Adrenal gland (tissue), 12 donors: ENCODE data around the gene AGAP1. TPM values are rescaled to one million over a fixed set of nuclear protein-coding genes. Genes with fewer than 3 reads are reported as not detected.

Experiments
- DNase-seq, 7 donors: peaks; one replicate each; pipeline ENCODE4 v3.0.0-alpha.2; 2019 to 2020
- H3K27ac ChIP-seq, 5 donors: fragments of 200-600 bp; sonication (generic) in 4 of 5; 1 replicate in 3 of 5; 2 replicates in 2 of 5; pipeline versions ENCODE4 v1.5.1 to v1.8.0; 2016 to 2020; ENCODE audit warnings: mild to moderate bottlenecking in 1 of 5
- H3K27me3 ChIP-seq: fragments of 200-600 bp; 2 replicates; pipeline ENCODE4 v1.8.0; 2021
- H3K36me3 ChIP-seq, 2 donors: fragments of 200-600 bp; replicated peaks in 1 of 2; 1 replicate in 1 of 2; 2 replicates in 1 of 2; pipeline versions ENCODE4 v1.5.1 to v1.8.0; 2018 to 2022
- H3K4me1 ChIP-seq, 2 donors: fragments of 200-600 bp; replicated peaks in 1 of 2; 1 replicate in 1 of 2; 2 replicates in 1 of 2; pipeline versions ENCODE4 v1.5.1 to v1.8.0; 2018 to 2021
- H3K4me3 ChIP-seq, 4 donors: fragments of 200-600 bp; sonication (generic) in 3 of 4; one replicate each; pipeline ENCODE4 v1.5.1; 2016 to 2018
- H3K9me3 ChIP-seq, 3 donors: fragments of 200-600 bp; sonication (generic) in 1 of 3; replicated peaks in 1 of 3; 1 replicate in 2 of 3; 2 replicates in 1 of 3; pipeline versions ENCODE4 v1.5.1 to v1.8.0; 2016 to 2021
- CTCF ChIP-seq, 6 experiments: fragments of 450-650 bp in 4 of 6; fragments of 200-600 bp in 2 of 6; sonication (generic) in 1 of 6; IDR thresholded peaks; 1 replicate in 5 of 6; 2 replicates in 1 of 6; pipeline versions ENCODE4 v1.5.1 to v1.8.0; 2016 to 2021; ENCODE audit warnings: antibody characterized with exemption in 6 of 6, mild to moderate bottlenecking in 2 of 6, moderate library complexity in 1 of 6
- POLR2A ChIP-seq, 2 donors: fragments of 450-650 bp; IDR thresholded peaks; one replicate each; pipeline ENCODE4 v1.6.1; 2017; ENCODE audit warnings: antibody characterized with exemption in 2 of 2, mild to moderate bottlenecking in 2 of 2, moderate library complexity in 1 of 2
- WGBS, 4 donors: extraction: QIAGEN DNeasy Blood & Tissue Kit in 2 of 4; methylation state at CpG; one replicate each; pipeline versions ENCODE4 v1.1.5 to v1.1.7; 2013 to 2017; 5-methylcytosine and 5-hydroxymethylcytosine counted together
- intact Hi-C, 2 donors: fragments of 100-400 bp; cut with DNase I; formaldehyde crosslinking; loops; one replicate each; pipeline versions ENCODE4 v1.14.1 to v1.15.0; 2022 to 2023
- polyA plus RNA-seq, 3 donors: library from polyadenylated mRNA; stranded (reverse); fragments of 200-250 nt in 2 of 3; fragments of 350-450 nt in 1 of 3; fragmentation: Illumina TruSeq in 1 of 3; extraction: RNeasy Lipid Tissue Mini Kit (QIAGEN cat#74804) in 1 of 3; gene quantifications; one replicate each; pipeline ENCODE4 v1.2.3, GENCODE V29; 2013 to 2014
- total RNA-seq, 9 donors: library from RNA; depleted of rRNA in 4 of 9; stranded (reverse); fragments of >200 nt in 4 of 9; fragments of 120-200 nt in 1 of 9; fragmentation: NEBNext Ultra II Directional in 1 of 9; extraction: Animal tissue kit (Norgen Biotek cat#: 25700) in 1 of 9; gene quantifications; one replicate each; pipeline versions ENCODE4 v1.1.0 to v1.2.4, GENCODE V29; 2013 to 2023
- donor health status: healthy with polysubstance abuse.
- donor health status: Bipolar disorder and iron deficiency.
- donor health status: DM: yes; HTN: yes; CAD: no.
- donor health status: DM: no; HTN: no; CAD: no.
- donor health status: DM: no; HTN: no; CAD: no.
- donor health status: DM: yes; HTN: yes; CAD: no.

AGAP1 gene
- total and polyA plus RNA-seq, 12 donors = 5.3 to 29.6 (median 17.7) TPM

DNA sequence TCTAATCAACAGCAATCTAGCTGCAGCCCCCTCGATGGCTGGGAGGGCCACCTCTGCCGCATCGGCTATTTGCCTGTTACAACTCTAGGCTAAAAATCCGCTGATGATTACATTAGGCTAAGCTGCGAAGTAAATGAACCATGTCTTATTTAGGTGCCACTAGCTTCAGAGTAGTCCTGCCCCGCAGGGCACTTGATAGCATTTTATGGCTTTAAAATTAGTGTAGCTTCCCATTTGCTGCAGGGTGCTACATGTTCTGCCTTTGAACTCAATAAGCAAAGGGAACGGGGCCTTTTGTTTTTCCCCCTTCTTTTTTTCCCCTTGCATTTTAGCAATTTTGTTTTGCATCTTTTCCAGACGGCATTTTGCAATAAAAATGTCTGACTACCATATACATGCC, 404.1 kb downstream of the AGAP1 start:
- WGBS, 4 donors = 72 to 89% (median 76%) methylated on average over 8 of the region's 8 CpGs
- no peak overlapping the region for H3K27ac ChIP-seq
- no peak for DNase-seq
- TF ChIP-seq CTCF (IDR thresholded peaks at IDR 0.05) (no peak), POLR2A (IDR thresholded peaks at IDR 0.05) (no peak)
- H3K4me3 ChIP-seq = no peak overlapping the region
- H3K9me3 ChIP-seq = no peaks in the 10 kb centered on the region
- no peaks in the 10 kb centered on the region for H3K36me3 ChIP-seq
- H3K27me3 ChIP-seq = no peaks in the 10 kb centered on the region
- H3K4me1 ChIP-seq = no peaks in the 10 kb centered on the region
- intact Hi-C loops = no loop called here

DNA sequence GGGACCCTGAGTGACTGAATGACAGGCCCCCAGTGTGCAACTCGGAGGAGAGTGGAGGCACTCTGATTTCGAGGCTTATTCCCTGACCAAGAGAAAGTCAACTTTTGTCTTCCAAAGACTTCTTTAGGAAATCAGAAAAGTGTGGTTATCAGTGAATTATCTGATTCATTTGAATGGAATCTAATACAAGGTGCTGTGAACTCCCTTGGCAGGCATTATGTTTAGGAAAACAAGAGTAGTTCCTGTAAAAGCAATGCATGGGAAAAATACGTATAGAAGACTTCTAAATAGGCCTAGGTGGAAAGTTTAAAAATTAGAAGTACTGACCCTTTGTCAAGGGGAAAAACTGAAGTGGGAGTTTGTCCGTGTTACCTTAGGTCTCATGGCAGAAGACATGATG, 404.9 kb downstream of the AGAP1 start:
- H3K27me3 ChIP-seq = no peaks in the 10 kb centered on the region
- no peaks in the 10 kb centered on the region for H3K9me3 ChIP-seq
- no peaks in the 10 kb centered on the region for H3K4me1 ChIP-seq
- intact Hi-C loops = no loop called here
- TF ChIP-seq POLR2A (IDR thresholded peaks at IDR 0.05) (no peak), CTCF (IDR thresholded peaks at IDR 0.05) (no peak)
- 90 to 96% (median 92%) methylated on average over 4 of the region's 4 CpGs for WGBS, 4 donors
- no peaks in the 10 kb centered on the region for H3K36me3 ChIP-seq
- DNase-seq = no peak
- H3K4me3 ChIP-seq = no peak overlapping the region
- no peak overlapping the region for H3K27ac ChIP-seq

GRCh38 chr2:235900631-235901030, 406.8 kb downstream of the AGAP1 start:
- Histone ChIP-seq H3K4me1 (no peaks in the 10 kb centered on the region), H3K36me3 (no peaks in the 10 kb centered on the region), H3K9me3 (no peaks in the 10 kb centered on the region), H3K4me3 (no peak overlapping the region), H3K27ac (no peak overlapping the region), H3K27me3 (no peaks in the 10 kb centered on the region)
- TF ChIP-seq POLR2A (IDR thresholded peaks at IDR 0.05) (no peak), CTCF (IDR thresholded peaks at IDR 0.05) (no peak)
- WGBS, 4 donors = 90 to 100% (median 98%) methylated on average over 1 of the region's 1 CpG
- DNase-seq = no peak
- intact Hi-C loops = no loop called here

DNA sequence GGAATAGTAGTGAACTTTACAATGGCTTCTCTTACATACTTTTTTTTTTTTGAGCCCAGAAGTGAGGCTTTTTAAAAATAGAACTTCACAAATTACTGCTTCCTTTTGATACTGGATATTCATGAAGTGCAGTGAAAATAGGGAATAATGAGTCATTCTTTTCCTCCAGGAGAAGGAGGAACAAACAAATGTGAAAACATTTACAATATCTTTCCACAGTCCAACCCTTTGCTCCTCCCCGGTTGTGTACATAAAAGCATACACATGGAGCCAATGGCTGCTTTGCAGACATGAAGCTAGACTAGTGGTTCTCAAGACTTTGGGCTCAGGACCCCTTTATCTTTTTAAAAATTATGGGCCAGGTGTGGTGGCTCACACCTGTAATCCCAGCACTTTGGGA, 407.4 kb downstream of the AGAP1 start:
- no peak for DNase-seq
- Histone ChIP-seq H3K4me1 (no peaks in the 10 kb centered on the region), H3K9me3 (no peaks in the 10 kb centered on the region), H3K36me3 (no peaks in the 10 kb centered on the region), H3K27me3 (no peaks in the 10 kb centered on the region), H3K4me3 (no peak overlapping the region), H3K27ac (no peak overlapping the region)
- TF ChIP-seq POLR2A (IDR thresholded peaks at IDR 0.05) (no peak), CTCF (IDR thresholded peaks at IDR 0.05) (no peak)
- intact Hi-C loops = no loop called here
- WGBS, 4 donors = 96 to 100% (median 98%) methylated on average over 1 of the region's 1 CpG
